IMR-90 (cell line): Measurements from ENCODE around the gene MAEL. TPM values are rescaled to one million over a fixed set of nuclear protein-coding genes. Genes with fewer than 3 reads are reported as not detected.

Experiments used
- ATAC-seq: fragments of 200-7000 bp; cut with Tn5 transposase; 2 replicates; pipeline ENCODE4 v1.9.1; 2020; ENCODE audit warnings: low read depth, mild to moderate bottlenecking, moderate library complexity
- BruUV-seq: library from RNA; stranded (reverse); fragments of 400-500 nt; replicated peaks from 2 replicates; lab custom pipeline; 2021; lab: Mats Ljungman, UMichigan
- CTCF ChIA-PET: fragments of 300-600 bp; formaldehyde crosslinking; extraction: SDS; loops from one replicate; lab custom pipeline; 2021; ENCODE audit warnings: antibody characterized with exemption; lab: Yijun Ruan, JAX
- POLR2A ChIA-PET: fragments of 300-600 bp; sonication (Branson Sonifier 250); formaldehyde crosslinking; loops from one replicate; lab custom pipeline; 2022; ENCODE audit warnings: antibody characterized with exemption; ENCODE audit not compliant: unreplicated experiment; lab: Charles Lee
- DNase-seq: peaks from one replicate; pipeline ENCODE4 v3.0.0; 2013
- H2AFZ ChIP-seq: replicated peaks from 2 replicates; pipeline ENCODE3; 2013; ENCODE audit warnings: low read length, mild to moderate bottlenecking; ENCODE audit not compliant: poor library complexity
- H2AK5ac ChIP-seq: 2 replicates; pipeline ENCODE4 v1.6.1; 2013; ENCODE audit warnings: low read depth, low read length, inconsistent platforms
- H2AK9ac ChIP-seq: replicated peaks from 2 replicates; pipeline ENCODE3; 2013; ENCODE audit warnings: mild to moderate bottlenecking, low read depth, low read length, moderate library complexity; ENCODE audit not compliant: poor library complexity
- H2BK120ac ChIP-seq: 2 replicates; pipeline ENCODE4 v1.6.1; 2013; ENCODE audit warnings: low read depth, low read length, inconsistent platforms
- H2BK15ac ChIP-seq: 3 replicates; pipeline ENCODE4 v1.6.1; 2013; ENCODE audit warnings: low read depth, low read length, inconsistent platforms
- H2BK20ac ChIP-seq: 2 replicates; pipeline ENCODE4 v1.6.1; 2013; ENCODE audit warnings: low read depth, mild to moderate bottlenecking, inconsistent platforms, low read length, moderate library complexity
- H2BK5ac ChIP-seq: 2 replicates; pipeline ENCODE4 v1.6.1; 2013; ENCODE audit warnings: mild to moderate bottlenecking, low read depth, low read length, inconsistent platforms; ENCODE audit not compliant: poor library complexity, severe bottlenecking
- H3K14ac ChIP-seq: replicated peaks from 2 replicates; pipeline ENCODE4 v1.6.1; 2013; ENCODE audit warnings: low read depth, low read length, inconsistent platforms
- H3K18ac ChIP-seq: 2 replicates; pipeline ENCODE4 v1.6.1; 2013; ENCODE audit warnings: low read depth, low read length, control low read depth
- H3K23ac ChIP-seq: 2 replicates; pipeline ENCODE4 v1.6.1; 2013; ENCODE audit warnings: low read depth, low read length, inconsistent platforms
- H3K27ac ChIP-seq: 2 replicates; pipeline ENCODE4 v1.5.1; 2013; ENCODE audit warnings: mild to moderate bottlenecking, control low read depth, low read length; ENCODE audit not compliant: insufficient read depth
- H3K27me3 ChIP-seq: 2 replicates; pipeline ENCODE4 v1.6.1; 2013; ENCODE audit warnings: low read length; ENCODE audit not compliant: control insufficient read depth, insufficient read depth
- H3K36me3 ChIP-seq: 2 replicates; pipeline ENCODE4 v1.6.1; 2013; ENCODE audit warnings: low read length, mixed read lengths; ENCODE audit not compliant: control insufficient read depth, insufficient read depth
- H3K4ac ChIP-seq: 2 replicates; pipeline ENCODE4 v1.6.1; 2013; ENCODE audit warnings: low read depth, low read length, inconsistent platforms
- H3K4me1 ChIP-seq: 2 replicates; pipeline ENCODE4 v1.6.1; 2013; ENCODE audit warnings: low read length, mixed read lengths; ENCODE audit not compliant: control insufficient read depth, insufficient read depth
- H3K4me2 ChIP-seq: 2 replicates; pipeline ENCODE4 v1.6.1; 2013; ENCODE audit warnings: low read depth, mild to moderate bottlenecking, control low read depth, low read length, moderate library complexity
- H3K4me3 ChIP-seq: 2 replicates; pipeline ENCODE4 v1.5.1; 2013; ENCODE audit warnings: low read depth, mild to moderate bottlenecking, control low read depth, low read length, moderate library complexity; ENCODE audit not compliant: insufficient read depth
- H3K56ac ChIP-seq: 2 replicates; pipeline ENCODE4 v1.6.1; 2013; ENCODE audit warnings: low read length, inconsistent platforms; ENCODE audit not compliant: insufficient read depth; ENCODE audit errors: extremely low read depth
- H3K79me1 ChIP-seq, 2 experiments: 2 replicates each; pipeline ENCODE4 v1.6.1; 2013; ENCODE audit warnings: low read length in 2 of 2, inconsistent platforms in 1 of 2, low read depth in 1 of 2
- H3K9ac ChIP-seq: 2 replicates; pipeline ENCODE4 v1.6.1; 2013; ENCODE audit warnings: low read depth, low read length, control low read depth
- H3K9me1 ChIP-seq: 2 replicates; pipeline ENCODE4 v1.6.1; 2013; ENCODE audit warnings: low read length, inconsistent platforms; ENCODE audit not compliant: insufficient read depth
- H3K9me3 ChIP-seq: 2 replicates; pipeline ENCODE4 v1.6.1; 2013; ENCODE audit warnings: low read length; ENCODE audit not compliant: control insufficient read depth, insufficient read depth
- H4K20me1 ChIP-seq: 2 replicates; pipeline ENCODE4 v1.6.1; 2013; ENCODE audit warnings: low read length, inconsistent platforms; ENCODE audit not compliant: insufficient read depth
- H4K5ac ChIP-seq: 2 replicates; pipeline ENCODE4 v1.6.1; 2013; ENCODE audit warnings: mild to moderate bottlenecking, low read depth, low read length, control low read depth
- H4K8ac ChIP-seq, 2 experiments: 2 replicates each; pipeline ENCODE4 v1.6.1; 2013; ENCODE audit warnings: low read depth in 2 of 2, low read length in 2 of 2, control low read depth in 1 of 2, inconsistent platforms in 1 of 2
- H4K91ac ChIP-seq: 2 replicates; pipeline ENCODE4 v1.6.1; 2013; ENCODE audit warnings: low read depth, low read length, inconsistent platforms; ENCODE audit not compliant: insufficient read depth
- BHLHE40 ChIP-seq: fragments of 150-350 bp; IDR thresholded peaks from 2 replicates; pipeline ENCODE4 v1.6.1; 2016; ENCODE audit warnings: mild to moderate bottlenecking, low read depth, low read length
- CEBPB ChIP-seq: IDR thresholded peaks from 2 replicates; pipeline ENCODE4 v1.6.1; 2012; ENCODE audit warnings: low read depth, low read length, improper control_type of control experiment
- CHD1 ChIP-seq: IDR thresholded peaks from 2 replicates; pipeline ENCODE4 v1.6.1; 2012; ENCODE audit warnings: low read depth, low read length, improper control_type of control experiment
- CTCF ChIP-seq: conservative IDR thresholded peaks from 2 replicates; pipeline ENCODE4 v1.5.1; 2012; ENCODE audit warnings: mild to moderate bottlenecking, low read depth, low read length, improper control_type of control experiment
- ELK1 ChIP-seq: fragments of 150-350 bp; IDR thresholded peaks from 2 replicates; pipeline ENCODE4 v1.6.1; 2016; ENCODE audit warnings: low read depth, mild to moderate bottlenecking, low read length, moderate library complexity, borderline replicate concordance
- FOS ChIP-seq: fragments of 150-350 bp; IDR thresholded peaks from 2 replicates; pipeline ENCODE4 v1.6.1; 2016; ENCODE audit warnings: low read depth, low read length
- MAFK ChIP-seq: IDR thresholded peaks from 2 replicates; pipeline ENCODE4 v1.6.1; 2012; ENCODE audit warnings: low read depth, low read length, improper control_type of control experiment
- MAZ ChIP-seq: IDR thresholded peaks from 2 replicates; pipeline ENCODE4 v1.6.1; 2012; ENCODE audit warnings: low read depth, mild to moderate bottlenecking, low read length, improper control_type of control experiment, moderate library complexity, borderline replicate concordance
- MXI1 ChIP-seq: IDR thresholded peaks from 2 replicates; pipeline ENCODE4 v1.6.1; 2012; ENCODE audit warnings: low read depth, mild to moderate bottlenecking, low read length, moderate library complexity, borderline replicate concordance
- NFE2L2 ChIP-seq: fragments of 150-350 bp; IDR thresholded peaks from 2 replicates; pipeline ENCODE4 v1.6.1; 2016; ENCODE audit warnings: low read depth, mild to moderate bottlenecking, low read length
- POLR2A ChIP-seq: IDR thresholded peaks from 2 replicates; pipeline ENCODE4 v1.6.1; 2012; ENCODE audit warnings: mild to moderate bottlenecking, low read depth, low read length
- RAD21 ChIP-seq: IDR thresholded peaks from 2 replicates; pipeline ENCODE4 v1.6.1; 2012; ENCODE audit warnings: low read length, improper control_type of control experiment
- RCOR1 ChIP-seq: IDR thresholded peaks from 2 replicates; pipeline ENCODE4 v1.6.1; 2012; ENCODE audit warnings: mild to moderate bottlenecking, low read length, improper control_type of control experiment; ENCODE audit not compliant: insufficient replicate concordance
- RFX5 ChIP-seq: IDR thresholded peaks from 2 replicates; pipeline ENCODE4 v1.8.0; 2012; ENCODE audit warnings: low read depth, mild to moderate bottlenecking, low read length, moderate library complexity
- SMC3 ChIP-seq: fragments of 150-350 bp; IDR thresholded peaks from 2 replicates; pipeline ENCODE4 v1.6.1; 2016; ENCODE audit warnings: low read depth, mild to moderate bottlenecking, antibody characterized with exemption, low read length, moderate library complexity
- USF2 ChIP-seq: fragments of 150-350 bp; IDR thresholded peaks from 2 replicates; pipeline ENCODE4 v1.6.1; 2017; ENCODE audit warnings: mild to moderate bottlenecking, antibody characterized with exemption, low read length, low read depth
- WGBS, 2 experiments: methylation state at CpG; one replicate each; pipeline versions ENCODE4 v1.1.5 to v1.1.7; 2013; ENCODE audit warnings: missing lambda C conversion rate in 2 of 2; ENCODE audit not compliant: insufficient read length in 1 of 2; ENCODE audit errors: extremely low coverage in 2 of 2; 5-methylcytosine and 5-hydroxymethylcytosine counted together
- dilution Hi-C: fragments of 300-500 bp; cut with HindIII; formaldehyde crosslinking; loops from one replicate; pipeline ENCODE4 v1.14.3; 2018; ENCODE audit warnings: low sequenced_read_pairs; ENCODE audit not compliant: unreplicated experiment
- in situ Hi-C: fragments of 300-500 bp; cut with MboI; formaldehyde crosslinking; loops from 3 replicates; pipeline ENCODE4 v1.14.3; 2019; ENCODE audit warnings: low sequenced_read_pairs, inconsistent platforms, mixed read lengths
- intact Hi-C: fragments of 100-400 bp; cut with micrococcal nuclease; formaldehyde crosslinking; loops from 2 replicates; pipeline ENCODE4 v1.10.0; 2022
- polyA plus RNA-seq, 3 experiments: library from polyadenylated mRNA; depleted of rRNA; stranded (reverse); fragments of >200 nt; gene quantifications; 2 replicates each; pipeline ENCODE4 v1.2.3, GENCODE V29; 2012; ENCODE audit warnings: low replicate concordance in 1 of 3
- total RNA-seq: library from RNA; depleted of rRNA; stranded (reverse); fragments of >200 nt; gene quantifications from 2 replicates; pipeline ENCODE4 v1.2.3, GENCODE V29; 2012

MAEL gene
- total and polyA plus RNA-seq, 2 of the 4 experiments (the other 2 are of a cell fraction) = not detected

- WGBS, 2 experiments = 90% methylated on average over 2 of the region's 5 CpGs; no CpG with 5 or more reads in 1 of the 2 experiments
- ChIA-PET POLR2A (no interaction called here), CTCF (interaction anchor here (1.1 kb wide), 1 partner anchor 9 kb away, joined by 3 read pairs; no protein-coding TSS in a partner anchor)
- Histone ChIP-seq H3K4me2 (no peak overlapping the region), H3K79me1 (no peaks in the 10 kb centered on the region), H4K20me1 (no peaks in the 10 kb centered on the region), H2BK15ac (no peak overlapping the region), H4K8ac (no peak overlapping the region), H4K5ac (no peak overlapping the region), H3K18ac (no peak overlapping the region), H2BK20ac (no peak overlapping the region), H3K9ac (no peak overlapping the region), H3K36me3 (no peaks in the 10 kb centered on the region), H3K27ac (no peak overlapping the region), H4K91ac (no peak overlapping the region), H2AK9ac (no peak overlapping the region), H3K9me1 (peaks cover 6% of the 10 kb centered on the region; the same call in 1 of the 2 replicates), H3K9me3 (no peaks in the 10 kb centered on the region), H3K4ac (no peak overlapping the region), H3K23ac (no peak overlapping the region), H2BK5ac (no peak overlapping the region), H3K4me3 (no peak overlapping the region), H3K27me3 (no peaks in the 10 kb centered on the region; the same call in 1 of the 2 replicates), H2AK5ac (no peak overlapping the region), H3K56ac (no peak overlapping the region), H3K4me1 (no peaks in the 10 kb centered on the region), H2BK120ac (no peak overlapping the region), H3K14ac (no peak overlapping the region), H2AFZ (no peak overlapping the region)
- dilution Hi-C loops (no loop called here), in situ Hi-C loops (loop anchor here (10.0 kb wide), 2 partner anchors 137 to 577 kb away; no protein-coding TSS in a partner anchor), intact Hi-C loops (no loop called here)
- no peak for ATAC-seq
- TF ChIP-seq NFE2L2 (no peak), CEBPB (no peak), USF2 (no peak), SMC3 (no peak), CTCF (no peak), ELK1 (no peak), RFX5 (no peak), RAD21 (no peak), RCOR1 (no peak), CHD1 (no peak), BHLHE40 (no peak), MXI1 (no peak), FOS (no peak), MAFK (no peak), MAZ (no peak), POLR2A (no peak)
- BruUV-seq = no TSS peak
- no peak for DNase-seq
Measured at GRCh38 chr1:167051907-167052306, 62.8 kb downstream of the MAEL start.
